DMS53 treated with DMSO at 0.1 percent for 48 hours (cell line): ENCODE measurements around the gene LRRC74B.

ENCODE experiments used
- DNase-seq: peaks from one replicate; lab custom pipeline; 2025; ENCODE audit not compliant: unreplicated experiment; lab: John Stamatoyannopoulos, UW

Gene LRRC74B

DNA sequence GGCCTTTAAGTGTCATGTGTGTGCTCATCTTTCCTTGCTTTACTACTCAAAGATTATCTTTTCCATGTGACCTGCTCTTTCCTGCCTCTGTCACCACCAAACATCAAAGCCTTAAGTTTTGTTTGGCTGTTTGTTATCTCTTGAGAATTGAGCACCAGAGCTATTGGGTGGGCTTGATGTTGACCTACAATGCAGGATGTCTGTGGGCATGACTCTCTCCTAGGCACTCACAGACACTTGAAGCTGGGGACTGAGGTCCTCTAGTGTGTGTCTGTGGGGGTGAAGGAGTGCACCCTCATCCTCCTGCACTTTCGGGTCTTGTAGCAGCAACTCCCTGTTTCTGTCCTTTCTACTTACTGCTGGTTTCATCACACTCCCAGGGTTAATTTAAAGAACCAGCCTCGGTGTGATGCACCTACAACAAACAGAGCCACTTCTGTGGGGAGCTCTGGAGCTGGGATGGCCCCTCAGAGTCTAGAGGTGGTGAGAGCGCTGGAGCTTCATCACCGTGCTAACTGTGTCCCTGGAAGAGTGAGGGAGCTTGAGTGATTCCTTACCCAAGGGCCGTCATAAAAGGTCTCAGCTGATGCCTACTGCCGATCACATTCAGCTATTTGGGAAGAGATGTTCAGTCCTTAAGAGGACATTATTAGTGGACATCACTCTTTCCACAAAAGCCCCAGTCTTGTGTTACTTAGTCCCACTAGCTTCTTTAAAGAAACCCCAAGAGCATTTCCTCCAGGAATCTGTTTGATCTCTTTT lies 56.3 kb downstream of the LRRC74B start:
- no peak for DNase-seq

DNA sequence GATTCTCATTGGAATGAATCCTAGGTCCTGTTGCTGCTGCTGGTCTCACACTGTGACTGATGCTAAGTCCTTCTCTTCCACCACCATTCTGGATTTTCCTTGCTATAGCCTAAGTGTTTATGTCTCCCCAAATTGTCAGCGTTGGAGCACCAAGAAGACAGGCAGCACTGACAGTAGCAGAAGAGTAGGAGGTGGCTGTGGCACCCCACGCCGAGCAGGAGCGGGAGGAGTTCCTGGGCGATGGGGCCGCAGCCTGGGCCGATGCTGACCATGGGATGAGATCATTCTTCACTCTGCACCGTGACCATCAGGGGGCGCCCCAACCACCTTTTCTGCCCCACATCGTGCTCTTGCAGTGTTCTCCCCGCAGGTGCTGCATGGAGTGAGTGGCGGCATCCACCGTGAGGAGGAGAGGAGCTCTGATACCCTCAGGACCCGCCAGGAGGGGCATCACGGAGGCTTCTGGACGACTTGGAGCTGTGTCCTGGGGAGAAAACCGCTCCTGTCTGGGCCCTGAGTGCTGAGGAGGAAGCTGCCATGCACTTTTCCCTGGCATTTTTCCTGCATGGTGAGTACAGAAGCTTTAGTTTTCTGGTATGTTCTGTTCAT lies 57.0 kb downstream of the LRRC74B start:
- peak; percentile 30 for DNase-seq

DNA sequence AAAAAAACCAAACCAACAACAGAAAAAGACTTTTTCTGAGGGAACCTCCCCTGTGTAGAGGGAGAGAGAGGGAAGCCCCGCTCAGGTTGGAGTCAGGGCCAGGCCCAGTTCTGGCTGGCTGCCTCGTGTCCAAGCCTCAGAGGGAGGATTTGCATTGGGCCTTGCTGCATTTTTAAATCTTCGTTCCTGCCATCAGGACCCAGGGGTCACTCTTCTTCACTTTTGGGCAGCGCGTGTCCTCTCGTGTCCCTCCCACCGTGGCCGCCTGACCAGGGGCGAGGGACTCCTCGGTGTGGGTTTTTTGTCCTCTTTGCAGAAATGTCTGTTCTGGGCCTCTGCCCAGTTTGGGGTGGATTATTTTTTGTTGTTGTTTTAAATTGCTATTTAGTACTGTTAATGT lies 57.9 kb downstream of the LRRC74B start:
- no peak for DNase-seq

DNA sequence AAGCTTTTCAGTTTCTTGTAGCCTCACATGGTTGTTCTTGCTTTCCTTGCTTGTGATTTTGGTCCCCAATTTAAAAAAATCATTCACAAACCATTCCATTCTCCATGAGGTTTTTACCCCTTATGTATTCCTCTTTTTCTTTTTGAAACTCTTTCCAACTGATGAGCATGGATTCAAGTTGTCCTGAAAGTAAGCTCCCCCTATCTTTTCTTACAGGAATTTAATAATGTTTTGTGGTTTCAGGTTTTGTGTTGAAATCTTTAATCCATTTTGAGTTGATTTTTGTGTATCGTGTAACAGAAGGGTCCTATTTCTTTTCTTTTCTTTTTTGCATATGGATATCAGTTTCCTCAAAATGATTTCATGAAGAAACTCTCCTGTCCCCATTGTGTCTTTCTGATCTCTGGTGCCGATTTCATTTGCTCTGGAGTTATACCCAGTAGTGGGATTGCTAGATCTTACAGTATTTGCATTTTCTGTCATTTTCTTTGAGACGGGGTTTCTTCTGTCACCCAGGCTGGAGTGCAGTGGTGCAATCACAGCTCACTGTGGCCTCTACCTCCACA lies 58.5 kb downstream of the LRRC74B start:
- no peak for DNase-seq

DNA sequence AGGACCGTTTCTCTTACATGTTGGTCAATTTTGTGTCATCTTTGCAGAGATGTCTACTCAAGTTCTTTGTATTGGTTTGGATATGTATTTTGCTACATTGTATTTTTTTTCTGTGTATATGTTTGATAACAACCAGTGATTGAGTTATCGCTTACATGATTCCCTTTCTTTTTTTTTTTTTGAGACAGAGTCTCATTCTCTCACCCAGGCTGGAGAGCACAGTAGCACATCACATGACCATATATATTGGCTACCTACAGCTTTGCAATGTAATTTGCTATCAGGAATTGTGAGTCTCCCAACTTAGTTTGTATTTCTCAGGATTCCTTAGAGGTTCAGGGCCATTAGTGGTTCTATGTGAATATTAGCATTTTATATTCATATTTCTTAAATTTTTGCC lies 59.5 kb downstream of the LRRC74B start:
- no peak for DNase-seq

DNA sequence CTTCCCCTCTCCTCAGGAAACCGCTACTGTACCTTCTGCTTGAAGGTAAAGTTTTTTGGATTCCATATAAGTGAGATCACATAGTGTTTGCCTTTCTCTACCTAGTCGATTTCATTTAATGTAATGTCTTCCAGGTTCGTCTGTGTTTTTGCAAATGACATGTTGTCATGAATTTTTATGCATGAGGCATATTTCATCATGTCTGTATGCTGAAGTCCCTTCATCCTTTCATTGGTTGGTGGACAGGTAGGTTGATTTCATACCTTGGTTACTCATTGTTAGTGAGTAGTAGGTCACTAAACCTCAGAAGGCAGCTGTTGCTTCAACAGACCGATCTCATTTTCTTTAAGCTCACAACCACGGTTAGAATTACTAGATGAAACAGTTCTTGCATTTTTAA lies 60.3 kb downstream of the LRRC74B start:
- no peak for DNase-seq

DNA sequence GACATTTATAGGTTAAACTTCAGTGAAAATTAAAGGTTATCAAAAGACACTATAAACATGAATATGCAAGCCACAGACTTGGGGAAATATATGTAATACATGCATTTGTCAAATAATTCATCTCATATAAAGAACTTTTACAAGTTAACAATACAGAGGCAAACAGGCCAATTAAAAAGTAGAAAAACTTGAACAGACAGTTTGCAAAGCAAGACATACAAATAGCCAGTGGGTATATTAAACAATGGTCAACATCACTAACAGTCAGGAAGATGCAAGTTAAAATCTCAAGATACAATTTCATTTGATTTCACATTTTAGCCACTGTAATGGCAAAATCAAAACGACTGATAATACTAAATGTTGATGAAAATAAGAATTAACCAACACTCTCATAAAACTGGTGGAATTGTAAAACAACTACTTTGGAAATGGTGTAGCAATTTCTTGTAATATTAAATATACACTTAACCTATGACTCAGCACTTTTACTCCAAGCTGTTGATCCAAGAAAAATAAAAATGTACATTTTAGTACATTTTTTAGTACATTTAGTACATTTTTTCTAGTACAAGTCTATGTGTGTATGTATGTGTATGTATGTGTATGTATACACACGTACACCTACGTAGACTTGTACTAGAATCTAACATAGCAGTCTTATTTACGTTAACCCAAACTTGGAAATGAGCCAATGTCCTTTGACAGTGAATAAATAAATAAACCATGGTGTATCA lies 62.8 kb downstream of the LRRC74B start:
- no peak for DNase-seq
